K562 (cell line): Measurements from ENCODE around the gene MDM1. TPM values are rescaled to one million over a fixed set of nuclear protein-coding genes. Genes with fewer than 3 reads are reported as not detected.

Experiments
- CAMTA2 ChIP-seq: fragments of 250-450 bp; sonication (Bioruptor Pico); conservative IDR thresholded peaks from 2 replicates; pipeline ENCODE4 v1.5.1; 2022
- CBFA2T2 ChIP-seq: fragments of 450-650 bp; conservative IDR thresholded peaks from 2 replicates; pipeline ENCODE4 v1.6.1; 2017; ENCODE audit warnings: mild to moderate bottlenecking
- CXXC5 ChIP-seq: fragments of 250-450 bp; sonication (Bioruptor Pico); IDR thresholded peaks from 2 replicates; pipeline ENCODE4 v1.8.0; 2022; ENCODE audit warnings: inconsistent platforms, mild to moderate bottlenecking, moderate library complexity
- NR4A1 ChIP-seq, 2 experiments: fragments of 250-450 bp in 1 of 2; fragments of 450-650 bp in 1 of 2; sonication (Bioruptor Pico) in 1 of 2; IDR thresholded peaks; 2 replicates each; pipeline versions ENCODE4 v1.4.0 to v1.6.1; 2016 to 2020; ENCODE audit warnings: mild to moderate bottlenecking in 2 of 2, missing compliant biosample characterization in 1 of 2, missing genetic modification characterization in 1 of 2, moderate library complexity in 1 of 2
- SRSF7 ChIP-seq: fragments of 200-400 bp; formaldehyde crosslinking; optimal IDR thresholded peaks from 2 replicates; pipeline ENCODE3; 2017; ENCODE audit warnings: mild to moderate bottlenecking, low read depth, low read length
- ZNF274 ChIP-seq: IDR thresholded peaks from 2 replicates; pipeline ENCODE4 v1.6.1; 2011; ENCODE audit warnings: low read depth, mild to moderate bottlenecking, low read length, moderate library complexity, borderline replicate concordance
- ZNF311 ChIP-seq: fragments of 250-450 bp; sonication (Bioruptor Pico); IDR thresholded peaks from 2 replicates; pipeline ENCODE4 v1.4.0; 2020; ENCODE audit warnings: mild to moderate bottlenecking, moderate library complexity
- ZNF445 ChIP-seq: fragments of 250-450 bp; sonication (Bioruptor Pico); IDR thresholded peaks from 2 replicates; pipeline ENCODE4 v1.4.0; 2020; ENCODE audit warnings: low read depth, mild to moderate bottlenecking, moderate library complexity
- ZNF79 ChIP-seq: fragments of 250-450 bp; sonication (Bioruptor Pico); IDR thresholded peaks from 2 replicates; pipeline ENCODE4 v1.4.0; 2020; ENCODE audit warnings: low read depth, mild to moderate bottlenecking, moderate library complexity
- polyA plus RNA-seq, 8 experiments: library from polyadenylated mRNA; depleted of rRNA in 4 of 8; stranded (reverse) in 5 of 8; unstranded in 3 of 8; fragments of >200 nt; fragmentation: Nextera tagmentation in 2 of 8; fragmentation: Illumina TruSeq in 1 of 8; extraction: Ambion mirVana in 2 of 8; extraction: Trizol in 1 of 8; gene quantifications; 2 replicates each; pipeline versions ENCODE4 v1.2.1 to v1.2.3, GENCODE V29; 2011 to 2014; ENCODE audit warnings: inconsistent platforms in 1 of 8, missing spikeins in 1 of 8
- total RNA-seq, 7 experiments: library from RNA; depleted of rRNA in 6 of 7; stranded (reverse); fragments of >200 nt in 6 of 7; fragmentation: Illumina TruSeq in 2 of 7; extraction: Trizol in 2 of 7; gene quantifications; 2 replicates each; pipeline versions ENCODE4 v1.2.1 to v1.2.3, GENCODE V29; 2011 to 2021; ENCODE audit warnings: low replicate concordance in 1 of 7
- TF ChIP-seq, protein P1 (sequence below), 2 experiments: fragments of 450-650 bp; formaldehyde crosslinking in 1 of 2; IDR thresholded peaks; 2 replicates each; pipeline versions ENCODE4 v1.4.0 to v1.6.1; 2014 to 2020; ENCODE audit warnings: mild to moderate bottlenecking in 2 of 2, borderline replicate concordance in 1 of 2, low read depth in 1 of 2
- TF ChIP-seq, protein P2 (sequence below), 2 experiments: fragments of 250-450 bp in 1 of 2; fragments of 450-650 bp in 1 of 2; sonication (Bioruptor Pico) in 1 of 2; IDR thresholded peaks; 2 replicates each; pipeline versions ENCODE4 v1.6.1 to v1.8.0; 2016 to 2021; ENCODE audit warnings: mild to moderate bottlenecking in 2 of 2, moderate library complexity in 2 of 2, missing compliant biosample characterization in 1 of 2, missing genetic modification characterization in 1 of 2
- TF ChIP-seq, protein P3 (sequence below): fragments of 250-450 bp; sonication (Bioruptor Pico); IDR thresholded peaks from 2 replicates; pipeline ENCODE4 v1.8.0; 2021; ENCODE audit warnings: borderline replicate concordance, mild to moderate bottlenecking, moderate library complexity; ENCODE audit not compliant: poor library complexity, severe bottlenecking
- TF ChIP-seq, protein P4 (sequence below): IDR thresholded peaks from 3 replicates; pipeline ENCODE4 v1.6.1; 2011; ENCODE audit warnings: borderline replicate concordance, mild to moderate bottlenecking; ENCODE audit not compliant: insufficient read length, insufficient read depth

Gene MDM1
- total and polyA plus RNA-seq, 9 of the 15 experiments (the other 6 are each of a cell fraction or from before 2014, with no cell fraction given), result 7.5 to 16.8 (median 13.1) TPM

DNA sequence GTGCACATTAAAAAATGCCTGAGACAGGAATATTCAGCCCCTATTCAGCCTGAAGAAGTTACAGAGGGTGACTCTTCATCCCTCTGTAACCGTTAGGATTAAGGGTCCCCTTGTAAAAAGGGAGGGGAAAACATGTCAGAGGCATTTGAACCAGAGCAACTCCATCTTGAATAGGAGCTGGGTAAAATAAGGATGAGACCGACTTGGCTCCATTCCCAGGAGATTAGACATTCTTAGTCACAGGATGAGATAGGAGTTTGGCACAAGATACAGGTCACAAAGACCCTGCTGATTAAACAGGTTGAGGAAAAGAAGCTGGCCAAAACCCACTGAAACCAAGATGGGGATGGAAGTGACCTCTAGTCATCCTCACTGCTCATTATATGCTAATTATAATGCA, 19.9 kb upstream of the MDM1 start (continued):
- peak; percentile 98 for TF ChIP-seq ZNF311 (CRISPR knock-in tag)
- no peak for TF ChIP-seq ZNF274
- TF ChIP-seq CBFA2T2, result no peak
- peak; percentile 88; the same call in 1 of the 2 replicates for TF ChIP-seq CAMTA2
- TF ChIP-seq, protein P1, sequence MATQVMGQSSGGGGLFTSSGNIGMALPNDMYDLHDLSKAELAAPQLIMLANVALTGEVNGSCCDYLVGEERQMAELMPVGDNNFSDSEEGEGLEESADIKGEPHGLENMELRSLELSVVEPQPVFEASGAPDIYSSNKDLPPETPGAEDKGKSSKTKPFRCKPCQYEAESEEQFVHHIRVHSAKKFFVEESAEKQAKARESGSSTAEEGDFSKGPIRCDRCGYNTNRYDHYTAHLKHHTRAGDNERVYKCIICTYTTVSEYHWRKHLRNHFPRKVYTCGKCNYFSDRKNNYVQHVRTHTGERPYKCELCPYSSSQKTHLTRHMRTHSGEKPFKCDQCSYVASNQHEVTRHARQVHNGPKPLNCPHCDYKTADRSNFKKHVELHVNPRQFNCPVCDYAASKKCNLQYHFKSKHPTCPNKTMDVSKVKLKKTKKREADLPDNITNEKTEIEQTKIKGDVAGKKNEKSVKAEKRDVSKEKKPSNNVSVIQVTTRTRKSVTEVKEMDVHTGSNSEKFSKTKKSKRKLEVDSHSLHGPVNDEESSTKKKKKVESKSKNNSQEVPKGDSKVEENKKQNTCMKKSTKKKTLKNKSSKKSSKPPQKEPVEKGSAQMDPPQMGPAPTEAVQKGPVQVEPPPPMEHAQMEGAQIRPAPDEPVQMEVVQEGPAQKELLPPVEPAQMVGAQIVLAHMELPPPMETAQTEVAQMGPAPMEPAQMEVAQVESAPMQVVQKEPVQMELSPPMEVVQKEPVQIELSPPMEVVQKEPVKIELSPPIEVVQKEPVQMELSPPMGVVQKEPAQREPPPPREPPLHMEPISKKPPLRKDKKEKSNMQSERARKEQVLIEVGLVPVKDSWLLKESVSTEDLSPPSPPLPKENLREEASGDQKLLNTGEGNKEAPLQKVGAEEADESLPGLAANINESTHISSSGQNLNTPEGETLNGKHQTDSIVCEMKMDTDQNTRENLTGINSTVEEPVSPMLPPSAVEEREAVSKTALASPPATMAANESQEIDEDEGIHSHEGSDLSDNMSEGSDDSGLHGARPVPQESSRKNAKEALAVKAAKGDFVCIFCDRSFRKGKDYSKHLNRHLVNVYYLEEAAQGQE (IDR thresholded peaks at IDR 0.05; ENCODE audit: borderline replicate concordance), result no peak
- TF ChIP-seq, protein P1 (CRISPR knock-in tag; IDR thresholded peaks at IDR 0.05; ENCODE audit: low read depth), result peak; percentile 67; the same call in 1 of the 2 replicates
- peak; percentile 95 for TF ChIP-seq ZNF79
- TF ChIP-seq CXXC5, result peak; percentile 71
- TF ChIP-seq, protein P2, sequence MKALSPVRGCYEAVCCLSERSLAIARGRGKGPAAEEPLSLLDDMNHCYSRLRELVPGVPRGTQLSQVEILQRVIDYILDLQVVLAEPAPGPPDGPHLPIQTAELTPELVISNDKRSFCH (CRISPR knock-in tag; IDR thresholded peaks at IDR 0.05), result peak; percentile 52; the same call in 1 of the 2 replicates
- TF ChIP-seq, protein P2 (tag; IDR thresholded peaks at IDR 0.05), result peak; percentile 98
- TF ChIP-seq, protein P3, sequence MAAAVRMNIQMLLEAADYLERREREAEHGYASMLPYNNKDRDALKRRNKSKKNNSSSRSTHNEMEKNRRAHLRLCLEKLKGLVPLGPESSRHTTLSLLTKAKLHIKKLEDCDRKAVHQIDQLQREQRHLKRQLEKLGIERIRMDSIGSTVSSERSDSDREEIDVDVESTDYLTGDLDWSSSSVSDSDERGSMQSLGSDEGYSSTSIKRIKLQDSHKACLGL, result no peak
- TF ChIP-seq, protein P4, sequence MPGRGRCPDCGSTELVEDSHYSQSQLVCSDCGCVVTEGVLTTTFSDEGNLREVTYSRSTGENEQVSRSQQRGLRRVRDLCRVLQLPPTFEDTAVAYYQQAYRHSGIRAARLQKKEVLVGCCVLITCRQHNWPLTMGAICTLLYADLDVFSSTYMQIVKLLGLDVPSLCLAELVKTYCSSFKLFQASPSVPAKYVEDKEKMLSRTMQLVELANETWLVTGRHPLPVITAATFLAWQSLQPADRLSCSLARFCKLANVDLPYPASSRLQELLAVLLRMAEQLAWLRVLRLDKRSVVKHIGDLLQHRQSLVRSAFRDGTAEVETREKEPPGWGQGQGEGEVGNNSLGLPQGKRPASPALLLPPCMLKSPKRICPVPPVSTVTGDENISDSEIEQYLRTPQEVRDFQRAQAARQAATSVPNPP, result no peak
- TF ChIP-seq NR4A1 (CRISPR knock-in tag; IDR thresholded peaks at IDR 0.05), result peak; percentile 92; the same call in 1 of the 2 replicates
- TF ChIP-seq NR4A1 (tag; IDR thresholded peaks at IDR 0.05), result peak; percentile 98
- TF ChIP-seq SRSF7, result no peak
- peak; percentile 89; the same call in 1 of the 2 replicates for TF ChIP-seq ZNF445 (CRISPR knock-in tag)
